AG04449 (cell line): ENCODE results near the gene LARP1.
"Not testable (repeated sequence)": the region's sequence is repeated elsewhere in the genome, so short reads cannot be mapped to it uniquely, and the experiment has no call there.

ENCODE experiments used
- CTCF ChIA-PET: fragments of 350-600 bp; formaldehyde crosslinking; extraction: SDS; loops from one replicate; lab custom pipeline; 2021; ENCODE audit warnings: antibody characterized with exemption; lab: Yijun Ruan, JAX
- POLR2A ChIA-PET: fragments of 400-600, 350-600 bp; formaldehyde crosslinking; extraction: SDS; loops from one replicate; lab custom pipeline; 2020; ENCODE audit warnings: antibody characterized with exemption, inconsistent platforms; lab: Yijun Ruan, JAX
- DNase-seq: peaks from one replicate; pipeline ENCODE4 v3.0.0-alpha.2; 2010; ENCODE audit warnings: low read depth, low spot score
- H3K4me3 ChIP-seq: 2 replicates; pipeline ENCODE4 v1.5.1; 2011; ENCODE audit warnings: low read depth, mild to moderate bottlenecking, control low read depth, low read length
- CTCF ChIP-seq: IDR thresholded peaks from one replicate; pipeline ENCODE4 v1.5.1; 2011; ENCODE audit warnings: mild to moderate bottlenecking, moderate library complexity, low read length, control low read depth, inconsistent platforms; ENCODE audit not compliant: insufficient read depth; ENCODE audit errors: missing control alignments

Gene LARP1

DNA sequence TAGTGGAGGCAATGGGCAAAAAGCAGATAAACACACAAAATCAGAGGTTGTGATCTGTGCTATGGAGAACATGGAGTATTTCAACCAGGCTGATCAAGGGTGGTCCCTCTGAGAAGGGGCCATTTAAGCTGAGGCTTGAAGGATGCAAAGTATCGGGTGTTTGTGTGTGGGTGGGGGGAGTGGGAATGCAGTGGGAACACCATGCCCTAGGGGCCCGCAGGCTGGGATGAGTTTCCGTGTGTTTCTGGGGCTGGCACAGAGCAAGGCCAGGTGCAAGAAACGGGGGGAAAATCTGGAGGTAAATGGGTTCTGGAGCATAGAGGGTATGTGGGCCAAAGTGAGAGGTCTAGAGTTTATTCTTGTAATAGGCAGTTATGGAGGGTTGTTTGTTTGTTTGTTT, 13.8 kb upstream of the LARP1 start:
- H3K4me3 ChIP-seq, result no peak overlapping the region
- DNase-seq, result no peak
- POLR2A ChIA-PET, result no interaction called here
- no peak for TF ChIP-seq CTCF
- CTCF ChIA-PET, result interaction anchor here (1.6 kb wide), 1 partner anchor 12 kb away, joined by 6 read pairs; no protein-coding TSS in a partner anchor

GRCh38 chr5:154743812-154744211, 11.4 kb upstream of the LARP1 start:
- TF ChIP-seq CTCF, result no peak
- CTCF ChIA-PET, result no interaction called here
- POLR2A ChIA-PET, result no interaction called here
- no peak for DNase-seq
- H3K4me3 ChIP-seq, result no peak overlapping the region

DNA sequence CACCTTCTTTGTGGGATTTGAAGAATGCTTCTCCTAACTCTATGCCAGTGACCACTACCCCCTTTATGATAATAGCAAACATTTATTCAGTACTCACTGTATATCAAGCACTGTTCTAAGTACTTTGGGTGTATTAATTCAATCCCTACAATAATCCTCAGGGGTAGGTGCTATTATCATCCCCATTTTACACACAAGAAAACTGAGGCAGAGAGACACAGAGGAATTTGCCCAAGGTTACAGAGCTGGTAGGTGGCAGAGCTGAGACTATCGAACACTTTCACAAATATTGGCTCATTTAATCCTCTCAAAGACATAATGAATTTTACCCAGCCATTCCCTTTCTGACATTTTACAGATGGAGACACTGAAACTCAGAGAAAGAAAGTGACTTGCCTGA, 9.8 kb upstream of the LARP1 start:
- DNase-seq, result no peak
- POLR2A ChIA-PET, result no interaction called here
- CTCF ChIA-PET, result no interaction called here
- no peak overlapping the region for H3K4me3 ChIP-seq
- TF ChIP-seq CTCF, result no peak

GRCh38 chr5:154749491-154749890, 5.7 kb upstream of the LARP1 start:
- DNase-seq, result no peak
- TF ChIP-seq CTCF, result no peak
- H3K4me3 ChIP-seq, result no peak overlapping the region
- CTCF ChIA-PET, result interaction anchor here (0.9 to 1.5 kb wide), 2 partner anchors 17 to 100 kb away, joined by 3 to 4 read pairs; no protein-coding TSS in a partner anchor
- POLR2A ChIA-PET, result no interaction called here

DNA sequence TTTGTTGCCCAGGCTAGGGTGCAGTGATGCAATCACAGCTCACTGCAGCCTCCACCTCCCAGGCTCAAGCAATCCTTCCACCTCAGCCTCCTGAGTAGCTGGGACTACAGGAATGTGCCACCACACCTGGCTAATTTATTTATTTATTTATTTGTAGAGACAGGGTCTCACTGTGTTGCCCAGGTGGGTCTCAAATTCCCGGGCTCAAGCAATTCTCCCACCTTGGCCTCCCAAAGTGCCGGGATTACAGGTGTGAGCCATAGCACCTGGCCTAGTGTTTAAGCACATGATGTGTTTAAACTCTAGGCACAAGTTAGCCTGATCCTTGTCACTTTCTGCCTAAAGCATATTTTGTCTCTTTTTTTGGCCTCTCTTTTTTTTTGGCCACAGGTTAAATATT, 4.5 kb upstream of the LARP1 start:
- CTCF ChIA-PET, H3K4me3 ChIP-seq, DNase-seq: not testable (repeated sequence)
- POLR2A ChIA-PET, result interaction anchor here (0.6 kb wide), 1 partner anchor 36 kb away, joined by 5 read pairs; no protein-coding TSS in a partner anchor

DNA sequence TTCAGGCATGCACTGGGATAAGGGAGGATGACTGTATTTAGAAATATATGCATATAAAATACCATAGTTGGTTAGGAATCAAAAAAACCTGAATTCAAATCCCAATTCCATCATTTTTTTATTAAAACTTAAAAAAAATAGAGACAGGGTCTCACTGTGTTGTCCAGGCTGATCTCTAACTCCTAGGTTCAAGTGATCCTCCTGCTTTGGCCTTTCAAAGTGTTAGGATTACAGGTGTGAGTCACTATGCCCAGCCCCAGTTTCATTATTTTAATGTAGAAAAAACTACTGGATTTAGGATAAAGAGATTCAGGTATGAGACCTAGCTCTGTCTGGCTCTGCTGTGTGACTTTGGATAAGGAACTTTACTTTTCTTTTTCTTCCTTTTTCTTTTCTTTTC, 3.3 kb upstream of the LARP1 start:
- no peak for DNase-seq
- TF ChIP-seq CTCF, result no peak
- POLR2A ChIA-PET, result interaction anchor here (2.2 kb wide), 1 partner anchor 106 kb away, joined by 6 read pairs; the partner anchor contains the start of gene CNOT8
- CTCF ChIA-PET, result interaction anchor here (2.0 kb wide), 1 partner anchor 10 kb away, joined by 6 read pairs; no protein-coding TSS in a partner anchor
- H3K4me3 ChIP-seq, result no peak overlapping the region

DNA sequence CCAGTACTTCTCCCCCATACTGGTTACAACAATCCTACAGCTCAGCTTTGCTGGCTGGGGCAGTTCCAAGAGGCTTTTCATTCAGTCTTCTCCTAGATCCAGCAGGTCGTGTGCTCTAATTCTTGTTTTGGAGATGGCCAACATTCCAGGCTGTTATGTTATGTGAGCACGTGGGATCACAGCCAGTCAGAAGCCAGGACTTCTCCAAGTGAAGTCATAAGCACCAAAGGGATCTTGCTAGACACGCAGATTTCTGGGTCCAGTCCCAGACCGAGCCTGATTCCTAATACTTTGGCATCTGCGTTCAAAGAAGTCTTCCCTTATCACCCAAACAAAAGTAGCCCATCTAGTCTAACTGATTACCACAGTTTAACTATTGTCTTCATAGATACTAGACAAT, 1.4 kb upstream of the LARP1 start:
- POLR2A ChIA-PET, result interaction anchor here (0.7 to 2.2 kb wide), 2 partner anchors 18 to 104 kb away, joined by 3 to 6 read pairs; partner anchors contain the start of gene CNOT8
- no peak for TF ChIP-seq CTCF
- peak; percentile 89 for DNase-seq
- CTCF ChIA-PET, result interaction anchor here (1.4 to 2.0 kb wide), 2 partner anchors 12 to 26 kb away, joined by 3 to 6 read pairs; no protein-coding TSS in a partner anchor
- peak overlapping the region; percentile 62; the same call in 1 of the 2 replicates for H3K4me3 ChIP-seq
